Mucosa of rectum (tissue), 2 donors: ENCODE results near the gene ARSB.

Experiments
- H3K27ac ChIP-seq, 2 donors: one replicate each; pipeline ENCODE4 v1.7.0; 2013; ENCODE audit warnings: inconsistent platforms in 2 of 2, low read depth in 2 of 2, low read length in 2 of 2
- H3K27me3 ChIP-seq, 2 donors: one replicate each; pipeline ENCODE4 v1.7.0; 2013; ENCODE audit warnings: low read length in 2 of 2; ENCODE audit not compliant: control insufficient read depth in 2 of 2, insufficient read depth in 2 of 2
- H3K36me3 ChIP-seq, 2 donors: one replicate each; pipeline ENCODE4 v1.7.0; 2013; ENCODE audit warnings: low read length in 2 of 2; ENCODE audit not compliant: control insufficient read depth in 2 of 2, insufficient read depth in 2 of 2
- H3K4me1 ChIP-seq, 2 donors: one replicate each; pipeline ENCODE4 v1.7.0; 2013; ENCODE audit warnings: low read length in 2 of 2, mild to moderate bottlenecking in 1 of 2; ENCODE audit not compliant: control insufficient read depth in 2 of 2, insufficient read depth in 2 of 2
- H3K4me3 ChIP-seq, 2 donors: one replicate each; pipeline ENCODE4 v1.7.0; 2013; ENCODE audit warnings: low read length in 2 of 2
- H3K9ac ChIP-seq, 2 donors: one replicate each; pipeline ENCODE4 v1.7.0; 2013; ENCODE audit warnings: low read length in 2 of 2, low read depth in 1 of 2, mild to moderate bottlenecking in 1 of 2
- H3K9me3 ChIP-seq, 2 donors: one replicate each; pipeline ENCODE4 v1.7.0; 2013; ENCODE audit warnings: low read length in 2 of 2; ENCODE audit not compliant: control insufficient read depth in 2 of 2
- donor health status: healthy.
- donor health status: Normal muscosa, but diverticular disease.

Gene ARSB

DNA sequence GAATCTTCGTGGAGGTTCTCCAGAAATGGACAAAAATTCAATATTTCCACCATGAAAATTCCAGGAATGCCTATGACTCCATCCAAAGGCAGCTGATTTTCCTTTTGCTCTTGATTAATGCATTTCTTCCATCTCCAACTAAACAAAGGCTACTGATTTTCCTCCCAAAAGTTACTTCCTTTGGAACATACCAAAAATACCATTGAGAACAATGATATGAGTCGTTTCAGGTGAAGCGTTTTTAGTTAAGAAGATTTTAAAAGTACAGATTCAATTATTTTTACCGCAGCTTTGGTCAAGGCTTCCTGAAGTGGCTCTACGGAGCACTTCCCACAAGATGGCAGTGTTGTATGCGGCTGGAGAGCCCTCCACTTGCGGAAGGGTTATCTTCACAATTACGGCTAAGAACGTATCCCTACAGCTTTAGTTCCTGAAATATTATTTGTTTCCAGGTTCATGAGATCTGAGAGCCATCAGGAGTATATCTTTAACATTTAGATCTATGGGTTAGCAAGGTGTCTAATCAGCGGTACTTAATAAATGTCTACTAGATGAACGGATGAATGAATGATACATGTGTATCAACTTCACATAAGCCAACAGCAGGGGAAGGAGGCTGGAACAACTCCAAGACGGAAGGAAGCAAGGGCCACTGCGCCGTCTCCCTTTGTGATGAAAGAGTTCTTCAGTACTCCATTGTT is 35.9 kb upstream of the ARSB start:
- no peaks in the 10 kb centered on the region for H3K27me3 ChIP-seq
- peak overlapping the region in 1 of 2 donors; percentile 43 for H3K4me3 ChIP-seq
- H3K36me3 ChIP-seq: no peaks in the 10 kb centered on the region
- H3K9me3 ChIP-seq: no peaks in the 10 kb centered on the region
- H3K27ac ChIP-seq: no peak overlapping the region
- H3K9ac ChIP-seq: no peak overlapping the region
- H3K4me1 ChIP-seq: peaks cover 0 to 7% of the 10 kb centered on the region in 2 donors

DNA sequence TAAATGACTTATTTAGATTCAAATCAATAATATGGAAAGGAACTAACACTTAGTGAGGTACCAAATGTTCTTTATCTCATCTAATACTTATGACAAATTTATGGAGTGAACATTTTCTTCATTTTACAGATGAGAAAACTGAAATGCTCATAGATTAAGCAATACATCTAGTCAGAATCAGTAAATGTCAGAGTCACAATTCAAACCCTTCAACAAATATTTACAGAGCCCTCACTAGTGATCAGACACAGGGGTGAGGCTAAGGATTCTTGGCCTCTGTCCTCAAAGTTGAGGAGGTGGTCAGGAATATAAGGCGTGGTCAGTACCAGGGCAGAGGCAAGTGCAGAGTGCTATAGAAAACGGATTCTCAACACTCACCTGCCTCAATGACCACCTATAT is 29.5 kb upstream of the ARSB start:
- Histone ChIP-seq H3K27me3 (no peaks in the 10 kb centered on the region), H3K9ac (no peak overlapping the region), H3K4me3 (no peak overlapping the region), H3K9me3 (no peaks in the 10 kb centered on the region), H3K27ac (no peak overlapping the region), H3K36me3 (no peaks in the 10 kb centered on the region), H3K4me1 (no peaks in the 10 kb centered on the region)

DNA sequence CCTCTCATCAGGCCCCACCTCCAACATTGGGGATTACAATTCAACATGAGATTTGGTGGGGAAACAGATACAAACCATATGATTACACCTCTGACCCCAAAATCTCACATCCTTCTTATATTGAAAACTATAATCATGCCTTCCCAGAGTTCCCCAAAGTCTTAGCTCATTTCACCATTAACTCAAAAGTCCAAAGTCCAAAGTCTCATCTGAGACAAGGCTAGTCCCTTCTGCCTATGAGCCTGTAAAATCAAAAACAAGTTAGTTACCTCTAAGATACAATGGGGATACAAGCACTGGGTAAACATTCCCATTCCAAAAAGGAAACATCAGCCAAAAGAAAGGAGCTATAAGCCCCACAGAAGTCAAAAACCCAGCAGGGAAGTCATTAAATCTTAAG is 26.8 kb upstream of the ARSB start:
- no peak overlapping the region for H3K9ac ChIP-seq
- no peak overlapping the region for H3K4me3 ChIP-seq

DNA sequence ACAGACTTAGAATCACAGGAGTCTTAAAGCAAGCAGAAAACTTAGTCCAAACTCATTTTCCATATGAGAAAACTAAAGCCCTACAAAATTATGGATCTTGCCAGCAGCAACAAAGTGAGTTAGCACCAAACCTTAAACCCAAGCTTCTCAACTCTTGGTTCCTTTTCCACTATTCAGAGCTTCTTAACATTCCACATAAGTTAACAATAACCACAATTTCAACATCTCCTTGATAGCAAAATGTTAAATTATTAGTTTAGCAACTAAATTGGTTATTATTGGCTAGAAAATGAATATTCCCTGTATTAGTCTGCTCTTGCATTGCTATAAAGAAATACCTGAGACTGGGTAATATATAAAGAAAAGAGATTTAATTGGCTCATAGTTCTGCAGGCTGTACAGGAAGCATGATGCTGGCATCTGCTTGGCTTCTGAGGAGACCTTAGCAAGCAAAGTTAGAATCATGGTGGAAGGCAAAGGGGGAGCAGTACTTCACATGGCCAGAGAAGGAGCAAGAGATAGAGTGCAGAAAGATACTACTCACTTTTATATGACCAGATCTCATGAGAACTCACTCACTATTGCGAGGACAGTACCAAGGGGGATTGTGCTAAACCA is 26.2 kb upstream of the ARSB start:
- no peaks in the 10 kb centered on the region for H3K9me3 ChIP-seq
- H3K27ac ChIP-seq: no peak overlapping the region
- no peak overlapping the region for H3K4me3 ChIP-seq
- no peak overlapping the region for H3K9ac ChIP-seq
- H3K4me1 ChIP-seq: no peaks in the 10 kb centered on the region
- H3K36me3 ChIP-seq: no peaks in the 10 kb centered on the region
- H3K27me3 ChIP-seq: no peaks in the 10 kb centered on the region

More for the DNA sequence above, 26.8 kb upstream of the ARSB start:
- H3K9me3 ChIP-seq: no peaks in the 10 kb centered on the region
- no peak overlapping the region for H3K27ac ChIP-seq
- H3K4me1 ChIP-seq: no peaks in the 10 kb centered on the region
- H3K36me3 ChIP-seq: no peaks in the 10 kb centered on the region
- no peaks in the 10 kb centered on the region for H3K27me3 ChIP-seq

DNA sequence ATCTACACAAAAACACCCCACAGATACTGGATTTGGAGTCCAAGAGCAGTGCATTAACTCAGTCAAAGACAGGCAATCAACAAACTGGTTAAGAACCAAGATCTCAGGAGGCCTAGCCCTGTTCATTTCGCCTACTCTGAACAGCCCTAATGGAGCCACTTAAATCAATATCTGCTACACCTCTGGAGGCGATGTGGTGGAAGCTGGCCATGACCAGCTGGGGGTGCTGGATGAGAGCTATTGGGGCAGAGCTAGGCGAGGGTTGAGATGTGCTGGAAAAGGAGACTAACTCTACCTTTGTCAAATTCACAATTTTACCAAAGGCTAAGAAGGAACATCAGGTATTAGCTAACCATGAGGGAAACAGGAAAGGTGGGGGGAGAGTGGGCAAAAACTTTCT is 23.3 kb upstream of the ARSB start:
- Histone ChIP-seq H3K9ac (no peak overlapping the region), H3K27ac (no peak overlapping the region), H3K4me1 (no peaks in the 10 kb centered on the region), H3K27me3 (no peaks in the 10 kb centered on the region), H3K36me3 (no peaks in the 10 kb centered on the region), H3K4me3 (no peak overlapping the region), H3K9me3 (no peaks in the 10 kb centered on the region)

DNA sequence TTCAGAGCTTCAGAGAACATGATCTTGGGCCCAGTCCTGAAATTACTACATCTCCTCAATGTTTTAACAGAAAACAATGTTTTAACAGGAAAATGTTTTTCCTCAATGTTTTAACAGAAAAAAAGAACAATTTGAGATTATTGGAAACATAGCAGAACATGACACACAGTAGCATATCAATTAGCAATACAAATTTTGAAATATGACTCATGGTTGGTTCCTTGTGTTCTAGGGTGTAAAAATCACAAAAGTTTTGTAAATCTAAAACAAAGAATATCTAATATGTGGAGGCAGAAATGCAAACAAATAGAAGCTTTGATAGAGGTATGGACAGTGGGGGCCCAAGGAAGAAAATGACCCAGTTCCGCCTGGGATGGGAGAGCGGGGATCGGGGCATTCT is 22.8 kb upstream of the ARSB start:
- Histone ChIP-seq H3K36me3 (no peaks in the 10 kb centered on the region), H3K27me3 (no peaks in the 10 kb centered on the region), H3K9me3 (no peaks in the 10 kb centered on the region), H3K4me1 (no peaks in the 10 kb centered on the region), H3K27ac (no peak overlapping the region), H3K4me3 (no peak overlapping the region), H3K9ac (no peak overlapping the region)

DNA sequence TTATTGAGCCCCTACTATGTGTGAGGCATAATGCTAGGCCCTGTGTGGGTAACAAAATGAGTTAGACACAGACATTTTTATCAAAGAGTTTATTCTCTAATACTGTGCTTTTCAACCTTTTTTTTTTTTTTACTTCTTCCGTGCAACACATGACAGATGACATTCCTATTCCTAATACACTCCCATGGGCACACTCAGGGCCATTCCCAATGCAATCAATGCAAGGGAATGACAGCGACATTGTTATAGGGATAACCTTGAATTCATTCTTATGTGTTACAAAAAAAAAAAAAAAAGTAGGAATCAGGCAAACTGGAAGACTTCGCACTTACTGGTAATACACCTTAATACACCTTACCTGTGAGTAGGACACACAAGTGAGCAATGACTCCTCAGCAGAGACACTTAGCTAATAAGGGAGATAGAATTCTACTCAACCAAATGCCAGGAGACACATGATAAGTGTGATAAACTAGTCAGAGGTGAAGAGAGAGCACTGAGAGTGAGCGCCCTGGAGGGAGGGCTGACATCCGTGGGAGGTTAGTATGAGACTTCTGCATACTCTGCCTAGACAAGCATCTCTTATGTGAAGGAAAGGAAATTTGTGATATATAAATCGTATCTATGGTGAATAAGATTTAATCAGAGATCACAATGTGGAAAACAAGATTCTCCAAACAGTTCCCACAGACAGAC is 21.0 kb upstream of the ARSB start:
- no peaks in the 10 kb centered on the region for H3K27me3 ChIP-seq
- no peaks in the 10 kb centered on the region for H3K9me3 ChIP-seq
- H3K4me3 ChIP-seq: no peak overlapping the region

DNA sequence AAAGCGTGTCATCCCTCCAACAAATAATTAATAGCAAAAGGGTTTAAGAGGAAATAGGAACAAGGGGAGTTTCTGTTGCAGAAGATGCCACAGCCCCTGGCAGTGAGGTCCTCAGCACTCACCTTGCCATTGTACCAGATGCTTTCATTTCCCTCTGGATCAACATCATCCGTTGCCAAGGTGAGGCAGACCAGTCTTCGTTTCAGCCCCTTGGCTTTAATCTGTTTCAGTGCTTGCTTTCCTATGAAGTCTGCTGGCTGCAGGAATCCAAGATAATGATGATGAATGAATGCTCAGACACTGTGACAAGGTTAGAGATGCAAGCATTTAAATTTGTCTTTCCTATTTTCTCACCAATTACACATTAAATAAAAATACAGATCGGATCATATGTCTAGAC is 20.0 kb upstream of the ARSB start:
- Histone ChIP-seq H3K36me3 (no peaks in the 10 kb centered on the region), H3K27me3 (no peaks in the 10 kb centered on the region), H3K4me1 (peaks cover 0 to 2% of the 10 kb centered on the region in 2 donors), H3K27ac (no peak overlapping the region), H3K4me3 (no peak overlapping the region), H3K9ac (no peak overlapping the region), H3K9me3 (no peaks in the 10 kb centered on the region)

More for the DNA sequence above, 21.0 kb upstream of the ARSB start:
- H3K9ac ChIP-seq: no peak overlapping the region
- no peak overlapping the region for H3K27ac ChIP-seq
- peaks cover 0 to 2% of the 10 kb centered on the region in 2 donors for H3K4me1 ChIP-seq
- H3K36me3 ChIP-seq: no peaks in the 10 kb centered on the region

DNA sequence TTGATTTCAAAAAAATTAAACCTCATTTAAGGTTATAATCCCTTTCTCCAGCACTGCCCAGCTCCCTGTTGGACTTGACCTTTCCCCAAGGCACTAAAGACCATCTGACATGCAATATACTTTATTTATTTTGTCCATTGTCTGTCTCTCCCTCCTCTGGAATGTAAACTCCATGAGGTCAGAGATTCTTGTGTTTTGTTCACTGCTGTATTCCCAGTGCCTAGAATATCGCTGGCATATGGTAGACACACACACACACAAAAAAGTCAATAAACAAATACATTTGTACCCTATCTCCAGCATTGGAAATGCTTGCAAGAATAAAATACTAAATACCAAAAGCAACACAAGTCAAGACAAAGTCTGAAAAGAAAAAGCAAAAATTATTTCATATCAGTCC is 17.3 kb upstream of the ARSB start:
- no peaks in the 10 kb centered on the region for H3K36me3 ChIP-seq

DNA sequence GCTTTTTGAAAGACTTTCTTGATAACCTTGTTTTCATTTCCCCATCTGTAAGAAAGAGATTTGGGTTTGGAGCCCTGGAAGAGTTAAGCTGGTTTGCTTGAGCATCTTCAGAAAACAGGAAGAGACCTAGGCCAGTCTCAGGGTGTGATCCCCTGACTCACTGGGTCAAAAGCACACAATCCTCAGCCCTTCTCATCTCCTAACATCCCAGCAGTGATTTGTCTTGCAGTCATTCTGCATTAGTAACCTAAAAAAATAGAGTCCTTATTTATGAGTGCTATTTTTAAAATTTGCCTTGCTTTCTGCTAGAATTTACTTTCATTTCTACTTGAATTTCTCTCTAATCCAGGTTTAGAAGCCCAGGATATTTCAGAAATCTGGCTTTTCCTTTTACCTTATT is 16.4 kb upstream of the ARSB start:
- no peak overlapping the region for H3K27ac ChIP-seq
- no peak overlapping the region for H3K9ac ChIP-seq
- H3K9me3 ChIP-seq: no peaks in the 10 kb centered on the region
- no peak overlapping the region for H3K4me3 ChIP-seq
- H3K4me1 ChIP-seq: peaks cover 0 to 2% of the 10 kb centered on the region in 2 donors
- H3K36me3 ChIP-seq: no peaks in the 10 kb centered on the region
- H3K27me3 ChIP-seq: no peaks in the 10 kb centered on the region

More for the DNA sequence above, 17.3 kb upstream of the ARSB start:
- Histone ChIP-seq H3K9ac (no peak overlapping the region), H3K4me1 (peaks cover 0 to 2% of the 10 kb centered on the region in 2 donors), H3K27me3 (no peaks in the 10 kb centered on the region), H3K4me3 (no peak overlapping the region), H3K9me3 (no peaks in the 10 kb centered on the region), H3K27ac (no peak overlapping the region)
